Uterus (tissue), 2 donors: ENCODE data around the gene GREB1.

Source experiments
- CTCF ChIP-seq, 4 experiments: fragments of 200-600 bp in 2 of 4; fragments of 450-650 bp in 2 of 4; sonication (generic) in 2 of 4; IDR thresholded peaks; one replicate each; pipeline ENCODE4 v1.5.1; 2016 to 2019; ENCODE audit warnings: antibody characterized with exemption in 4 of 4, mild to moderate bottlenecking in 2 of 4, moderate library complexity in 1 of 4
- POLR2A ChIP-seq, 2 donors: fragments of 450-650 bp; IDR thresholded peaks; one replicate each; pipeline ENCODE4 v1.6.1; 2016; ENCODE audit warnings: antibody characterized with exemption in 2 of 2, mild to moderate bottlenecking in 1 of 2, moderate library complexity in 1 of 2

DNA sequence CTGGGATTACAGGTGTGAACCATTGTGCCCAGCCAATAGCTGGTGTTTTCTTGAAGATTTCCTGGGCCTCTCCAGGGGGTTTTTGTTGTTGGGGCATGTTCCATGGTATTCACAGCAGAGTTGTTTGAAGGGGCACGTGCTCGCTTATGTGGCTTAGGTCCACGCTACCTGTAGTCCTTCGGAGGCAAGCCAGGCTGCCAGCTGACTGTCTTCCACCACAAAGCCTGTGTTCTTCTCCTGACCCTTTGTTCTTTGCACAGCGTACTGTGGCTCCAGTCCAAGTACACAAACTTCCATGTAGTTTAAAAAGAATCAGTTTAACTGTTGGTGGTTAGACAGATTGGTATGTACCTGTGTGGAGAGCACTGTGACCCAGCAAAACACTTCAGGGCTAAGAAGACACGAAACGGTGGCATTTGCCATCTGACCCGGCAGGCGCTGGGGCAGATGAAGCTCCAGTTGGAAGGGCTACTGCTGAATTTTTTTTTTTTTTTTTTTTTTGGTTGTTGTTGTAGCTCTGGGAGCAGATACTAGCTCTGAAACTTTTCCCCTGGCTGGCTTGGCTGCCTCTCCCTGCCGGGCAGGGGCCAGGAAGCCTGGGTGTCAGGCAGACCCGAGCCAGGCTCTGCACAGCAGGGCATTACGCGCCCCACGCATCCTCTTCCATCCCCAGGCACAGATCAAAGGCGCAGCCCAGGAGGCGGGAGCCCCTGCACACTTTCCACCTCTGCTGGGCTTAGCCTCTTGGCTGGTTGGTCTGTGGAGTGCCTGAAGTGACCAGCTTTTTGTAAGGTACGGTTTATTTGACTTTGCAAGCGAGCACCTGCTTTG is 5.7 kb downstream of the GREB1 start:
- TF ChIP-seq CTCF (IDR thresholded peaks at IDR 0.05) (no peak), POLR2A (IDR thresholded peaks at IDR 0.05) (no peak)
